GM19463 (cell line): Measurements from ENCODE around the gene TAF15.

Experiments
- ATAC-seq: cut with Tn5 transposase; IDR thresholded peaks from one replicate; pipeline ENCODE4 v1.9.1; 2021; ENCODE audit warnings: mild to moderate bottlenecking, moderate library complexity; ENCODE audit not compliant: unreplicated experiment

TAF15 gene

GRCh38 chr17:35817196-35817595, 7.9 kb downstream of the TAF15 start:
- ATAC-seq: no peak

- no peak for ATAC-seq
Observed at GRCh38 chr17:35819455-35819854, 10.2 kb downstream of the TAF15 start.

- no peak for ATAC-seq
Observed at GRCh38 chr17:35821308-35821707, 12.0 kb downstream of the TAF15 start.

- no peak for ATAC-seq
Observed at GRCh38 chr17:35825206-35825605, 15.9 kb downstream of the TAF15 start.

- ATAC-seq: no peak
Observed at GRCh38 chr17:35841101-35841500, 31.8 kb downstream of the TAF15 start.

GRCh38 chr17:35841505-35841904, 32.2 kb downstream of the TAF15 start:
- no peak for ATAC-seq

GRCh38 chr17:35842239-35842638, 33.0 kb downstream of the TAF15 start:
- ATAC-seq: no peak

GRCh38 chr17:35843698-35844097, 34.4 kb downstream of the TAF15 start:
- ATAC-seq: no peak

- ATAC-seq: no peak
Observed at GRCh38 chr17:35844547-35844946, 35.3 kb downstream of the TAF15 start.

GRCh38 chr17:35846055-35846809, 36.9 kb downstream of the TAF15 start:
- ATAC-seq: no peak

GRCh38 chr17:35847006-35847405, 37.7 kb downstream of the TAF15 start:
- no peak for ATAC-seq

GRCh38 chr17:35847633-35848373, 38.5 kb downstream of the TAF15 start:
- no peak for ATAC-seq

GRCh38 chr17:35849469-35850348, 40.4 kb downstream of the TAF15 start:
- no peak for ATAC-seq

GRCh38 chr17:35855965-35856364, 46.7 kb downstream of the TAF15 start:
- no peak for ATAC-seq

GRCh38 chr17:35856603-35857002, 47.3 kb downstream of the TAF15 start:
- no peak for ATAC-seq

- no peak for ATAC-seq
Observed at GRCh38 chr17:35864853-35865252, 55.6 kb downstream of the TAF15 start.

GRCh38 chr17:35865412-35866340, 56.4 kb downstream of the TAF15 start:
- no peak for ATAC-seq

- no peak for ATAC-seq
Observed at GRCh38 chr17:35866341-35866950, 57.2 kb downstream of the TAF15 start.

GRCh38 chr17:35867574-35867973, 58.3 kb downstream of the TAF15 start:
- ATAC-seq: no peak

GRCh38 chr17:35868737-35869136, 59.5 kb downstream of the TAF15 start, which contains the start of gene HEATR9:
Gene HEATR9 (minus strand): TSS chr17:35868891. CDS start chr17:35868742, 149 bp downstream.
- no peak for ATAC-seq
